WTC11 (cell line): ENCODE measurements around the gene OTULIN. TPM values are rescaled to one million over a fixed set of nuclear protein-coding genes. Genes with fewer than 3 reads are reported as not detected.

Experiments used
- ATAC-seq: fragments of 200-7000 bp; cut with Tn5 transposase; 2 replicates; pipeline ENCODE4 v1.10.0; 2021; ENCODE audit warnings: mild to moderate bottlenecking, moderate library complexity
- CTCF ChIA-PET: fragments of 300-600 bp; sonication (Branson Sonifier 250); formaldehyde crosslinking; loops from one replicate; lab custom pipeline; 2021; ENCODE audit warnings: antibody characterized with exemption; lab: Charles Lee
- POLR2A ChIA-PET: fragments of 350-600 bp; sonication (Branson Sonifier 250); formaldehyde crosslinking; loops from one replicate; lab custom pipeline; 2021; ENCODE audit warnings: antibody characterized with exemption; lab: Charles Lee
- DNase-seq: peaks from one replicate; pipeline ENCODE4 v3.0.0; 2021; ENCODE audit warnings: low spot score
- H3K27ac Mint-ChIP-seq: 2 replicates; pipeline ENCODE4 v1.8.0; 2021; ENCODE audit warnings: mixed read lengths
- H3K27me3 Mint-ChIP-seq: 2 replicates; pipeline ENCODE4 v1.8.0; 2021; ENCODE audit warnings: low read depth, mild to moderate bottlenecking, moderate library complexity, mixed read lengths
- H3K36me3 Mint-ChIP-seq: 2 replicates; pipeline ENCODE4 v1.8.0; 2021; ENCODE audit warnings: mixed read lengths
- H3K4me1 Mint-ChIP-seq: 2 replicates; pipeline ENCODE4 v1.8.0; 2022; ENCODE audit warnings: mixed read lengths
- H3K4me3 Mint-ChIP-seq: 2 replicates; pipeline ENCODE4 v1.8.0; 2021; ENCODE audit warnings: mild to moderate bottlenecking, moderate library complexity, mixed read lengths
- H3K9me3 Mint-ChIP-seq: 2 replicates; pipeline ENCODE4 v1.8.0; 2021; ENCODE audit warnings: mixed read lengths
- ARID4B ChIP-seq: sonication (generic); formaldehyde crosslinking; IDR thresholded peaks from 2 replicates; pipeline ENCODE4 v1.8.0; 2023; ENCODE audit warnings: missing genetic modification reagents, mild to moderate bottlenecking, borderline replicate concordance
- ATF2 ChIP-seq: sonication (generic); formaldehyde crosslinking; IDR thresholded peaks from 2 replicates; pipeline ENCODE4 v1.8.1; 2022; ENCODE audit warnings: low read depth, missing genetic modification reagents, borderline replicate concordance
- ATF3 ChIP-seq: sonication (generic); formaldehyde crosslinking; conservative IDR thresholded peaks from 2 replicates; pipeline ENCODE4 v1.8.1; 2022; ENCODE audit warnings: mild to moderate bottlenecking, missing genetic modification reagents
- CDX4 ChIP-seq: fragments of 250-450 bp; sonication (Bioruptor Pico); IDR thresholded peaks from 2 replicates; pipeline ENCODE4 v1.9.0; 2021; ENCODE audit warnings: moderate library complexity, mild to moderate bottlenecking, inconsistent platforms, borderline replicate concordance
- ERG ChIP-seq: fragments of 250-450 bp; sonication (Bioruptor Pico); IDR thresholded peaks from 2 replicates; pipeline ENCODE4 v1.8.0; 2021; ENCODE audit warnings: mild to moderate bottlenecking
- GABPB1 ChIP-seq: sonication (generic); formaldehyde crosslinking; IDR thresholded peaks from 2 replicates; pipeline ENCODE4 v1.8.1; 2023; ENCODE audit warnings: mild to moderate bottlenecking, missing genetic modification reagents
- GTF2I ChIP-seq: fragments of 250-450 bp; sonication (Bioruptor Pico); conservative IDR thresholded peaks from 2 replicates; pipeline ENCODE4 v1.4.0; 2021; ENCODE audit warnings: mild to moderate bottlenecking
- JAZF1 ChIP-seq: fragments of 250-450 bp; sonication (Bioruptor Pico); IDR thresholded peaks from 2 replicates; pipeline ENCODE4 v1.9.0; 2021; ENCODE audit warnings: moderate library complexity, mild to moderate bottlenecking, inconsistent platforms
- JUN ChIP-seq: sonication (generic); formaldehyde crosslinking; IDR thresholded peaks from 2 replicates; pipeline ENCODE4 v1.8.0; 2023; ENCODE audit warnings: mild to moderate bottlenecking, missing genetic modification reagents
- KAT7 ChIP-seq: sonication (generic); formaldehyde crosslinking; IDR thresholded peaks from 2 replicates; pipeline ENCODE4 v1.8.1; 2023; ENCODE audit warnings: missing genetic modification reagents, mild to moderate bottlenecking, borderline replicate concordance
- MLX ChIP-seq: sonication (generic); formaldehyde crosslinking; IDR thresholded peaks from 2 replicates; pipeline ENCODE4 v1.8.1; 2023; ENCODE audit warnings: mild to moderate bottlenecking, missing genetic modification reagents, moderate library complexity
- NR2C2 ChIP-seq: sonication (generic); formaldehyde crosslinking; IDR thresholded peaks from 2 replicates; pipeline ENCODE4 v1.8.0; 2022; ENCODE audit warnings: mild to moderate bottlenecking, missing genetic modification reagents
- RELA ChIP-seq: sonication (generic); formaldehyde crosslinking; IDR thresholded peaks from 2 replicates; pipeline ENCODE4 v1.8.1; 2022; ENCODE audit warnings: missing genetic modification reagents, mild to moderate bottlenecking, borderline replicate concordance
- RORB ChIP-seq: fragments of 250-450 bp; sonication (Bioruptor Pico); IDR thresholded peaks from 2 replicates; pipeline ENCODE4 v1.9.0; 2021; ENCODE audit warnings: mild to moderate bottlenecking
- SMAD4 ChIP-seq: sonication (generic); formaldehyde crosslinking; IDR thresholded peaks from 2 replicates; pipeline ENCODE4 v1.8.0; 2022; ENCODE audit warnings: mild to moderate bottlenecking, missing genetic modification reagents
- SOX15 ChIP-seq: fragments of 250-450 bp; sonication (Bioruptor Pico); IDR thresholded peaks from 2 replicates; pipeline ENCODE4 v1.9.0; 2021; ENCODE audit warnings: mild to moderate bottlenecking
- TEAD1 ChIP-seq: sonication (generic); formaldehyde crosslinking; IDR thresholded peaks from 2 replicates; pipeline ENCODE4 v1.8.0; 2022; ENCODE audit warnings: mild to moderate bottlenecking, missing genetic modification reagents
- TEAD4 ChIP-seq: sonication (generic); formaldehyde crosslinking; IDR thresholded peaks from 2 replicates; pipeline ENCODE4 v1.8.0; 2022; ENCODE audit warnings: mild to moderate bottlenecking, missing genetic modification reagents
- TP53 ChIP-seq: sonication (generic); formaldehyde crosslinking; IDR thresholded peaks from 2 replicates; pipeline ENCODE4 v1.8.1; 2023; ENCODE audit warnings: mild to moderate bottlenecking, missing genetic modification reagents
- ZNF396 ChIP-seq: fragments of 250-450 bp; sonication (Bioruptor Pico); IDR thresholded peaks from 2 replicates; pipeline ENCODE4 v1.8.0; 2021; ENCODE audit warnings: mild to moderate bottlenecking, moderate library complexity, borderline replicate concordance
- total RNA-seq: library from RNA; stranded (reverse); gene quantifications from 3 replicates; pipeline ENCODE4 v1.2.3, GENCODE V29; 2021

The OTULIN gene
- total RNA-seq, 1 experiment from 2014 or later = 25.0 TPM

- H3K36me3 Mint-ChIP-seq = peaks cover 30% of the 10 kb centered on the region
- H3K27ac Mint-ChIP-seq = no peak overlapping the region
- ATAC-seq = no peak
- ChIA-PET CTCF (interaction anchor here (1.0 kb wide), 1 partner anchor 285 kb away, joined by 3 read pairs; no protein-coding TSS in a partner anchor), POLR2A (no interaction called here)
- H3K27me3 Mint-ChIP-seq = no peaks in the 10 kb centered on the region
- no peak for DNase-seq
- H3K4me3 Mint-ChIP-seq = no peak overlapping the region
- TF ChIP-seq SMAD4 (no peak), CDX4 (no peak), ATF3 (CRISPR knock-in tag) (no peak), TEAD4 (CRISPR knock-in tag) (no peak), SOX15 (CRISPR knock-in tag) (no peak), JUN (no peak), RORB (CRISPR knock-in tag) (no peak), JAZF1 (CRISPR knock-in tag) (no peak), ZNF396 (no peak), KAT7 (CRISPR knock-in tag) (no peak), NR2C2 (no peak)
- H3K4me1 Mint-ChIP-seq = no peaks in the 10 kb centered on the region
- H3K9me3 Mint-ChIP-seq = peaks cover 8% of the 10 kb centered on the region; the same call in 1 of the 2 replicates
Observed at GRCh38 chr5:14718778-14719177, 54.3 kb downstream of the OTULIN start.

GRCh38 chr5:14720236-14720923 is 55.9 kb downstream of the OTULIN start:
- ATAC-seq = no peak
- Mint-ChIP-seq H3K27ac (no peak overlapping the region), H3K4me3 (no peak overlapping the region), H3K27me3 (no peaks in the 10 kb centered on the region), H3K9me3 (peaks cover 8% of the 10 kb centered on the region; the same call in 1 of the 2 replicates)
- no peak for DNase-seq
- TF ChIP-seq GTF2I = no peak
- TF ChIP-seq, all 79 proteins: peak for 0
- Mint-ChIP-seq H3K36me3 (peaks cover 19% of the 10 kb centered on the region), H3K4me1 (no peaks in the 10 kb centered on the region)
- CTCF ChIA-PET = interaction anchor here (0.7 to 1.1 kb wide), 2 partner anchors 151 to 283 kb away, joined by 4 to 5 read pairs; partner anchors contain the start of gene ANKH
- POLR2A ChIA-PET = no interaction called here

GRCh38 chr5:14721990-14722656 is 57.6 kb downstream of the OTULIN start:
- ChIA-PET CTCF (interaction anchor here (0.8 kb wide), 1 partner anchor 117 kb away, joined by 3 read pairs; no protein-coding TSS in a partner anchor), POLR2A (no interaction called here)
- peaks cover 8% of the 10 kb centered on the region; the same call in 1 of the 2 replicates for H3K9me3 Mint-ChIP-seq
- peaks cover 11% of the 10 kb centered on the region for H3K4me1 Mint-ChIP-seq
- TF ChIP-seq TP53 (CRISPR knock-in tag) (no peak), MLX (CRISPR knock-in tag) (no peak), GABPB1 (CRISPR knock-in tag) (no peak)
- H3K27ac Mint-ChIP-seq = no peak overlapping the region
- peaks cover 9% of the 10 kb centered on the region; the same call in 1 of the 2 replicates for H3K36me3 Mint-ChIP-seq
- H3K27me3 Mint-ChIP-seq = no peaks in the 10 kb centered on the region
- ATAC-seq (no peak), DNase-seq (no peak)
- no peak overlapping the region for H3K4me3 Mint-ChIP-seq

- no peak overlapping the region for H3K4me3 Mint-ChIP-seq
- no peak for ATAC-seq
- H3K27ac Mint-ChIP-seq = 0 out of 2 replicates have a peak overlapping the region, but pooled peaks have one; percentile 27
- CTCF ChIA-PET = no interaction called here
- no peaks in the 10 kb centered on the region for H3K27me3 Mint-ChIP-seq
- H3K4me1 Mint-ChIP-seq = peaks cover 17% of the 10 kb centered on the region
- H3K9me3 Mint-ChIP-seq = peaks cover 8% of the 10 kb centered on the region; the same call in 1 of the 2 replicates
- peaks cover 5% of the 10 kb centered on the region; the same call in 1 of the 2 replicates for H3K36me3 Mint-ChIP-seq
- DNase-seq = no peak
- POLR2A ChIA-PET = no interaction called here
- no peak for TF ChIP-seq RELA
- no peak for TF ChIP-seq TEAD4 (CRISPR knock-in tag)
- no peak for TF ChIP-seq GTF2I
- TF ChIP-seq ERG (CRISPR knock-in tag) = no peak
- TF ChIP-seq ARID4B (CRISPR knock-in tag) = no peak
- TF ChIP-seq TEAD1 (CRISPR knock-in tag) = no peak
- TF ChIP-seq ATF2 (CRISPR knock-in tag) = no peak
Observed at GRCh38 chr5:14722923-14723322, 58.4 kb downstream of the OTULIN start.
